Endodermal cell (in vitro differentiated cells): ENCODE measurements around the gene GMNN. TPM values are rescaled to one million over a fixed set of nuclear protein-coding genes. Genes with fewer than 3 reads are reported as not detected.

Experiments used
- DNase-seq: peaks from one replicate; pipeline ENCODE4 v3.0.0-alpha.2; 2017
- H3K27ac ChIP-seq: 2 replicates; pipeline ENCODE4 v1.5.1; 2013; ENCODE audit warnings: mild to moderate bottlenecking, low read depth, low read length, moderate library complexity
- H3K27me3 ChIP-seq: 2 replicates; pipeline ENCODE4 v1.6.1; 2013; ENCODE audit warnings: mild to moderate bottlenecking, low read length, moderate library complexity; ENCODE audit not compliant: insufficient read depth, control insufficient read depth, poor library complexity, severe bottlenecking
- H3K36me3 ChIP-seq: 2 replicates; pipeline ENCODE4 v1.7.0; 2013; ENCODE audit warnings: mild to moderate bottlenecking, low read length, moderate library complexity; ENCODE audit not compliant: control insufficient read depth, insufficient read depth
- H3K4me1 ChIP-seq: one replicate; pipeline ENCODE4 v1.7.0; 2013; ENCODE audit warnings: low read length; ENCODE audit not compliant: control insufficient read depth, insufficient read depth
- H3K4me3 ChIP-seq: 2 replicates; pipeline ENCODE4 v1.5.1; 2013; ENCODE audit warnings: mild to moderate bottlenecking, low read length, moderate library complexity
- H3K9ac ChIP-seq: 2 replicates; pipeline ENCODE4 v1.6.1; 2013; ENCODE audit warnings: mild to moderate bottlenecking, low read length, moderate library complexity; ENCODE audit not compliant: poor library complexity, severe bottlenecking; ENCODE audit errors: extremely low read depth
- H3K9me3 ChIP-seq: 2 replicates; pipeline ENCODE4 v1.6.1; 2013; ENCODE audit warnings: mild to moderate bottlenecking, low read length, moderate library complexity; ENCODE audit not compliant: control insufficient read depth
- H3K27ac Mint-ChIP-seq: 2 replicates; pipeline ENCODE4 v1.8.0; 2020; ENCODE audit warnings: mixed read lengths
- H3K27me3 Mint-ChIP-seq: 2 replicates; pipeline ENCODE4 v1.8.0; 2021; ENCODE audit warnings: mild to moderate bottlenecking, mixed read lengths; ENCODE audit not compliant: insufficient read depth
- H3K36me3 Mint-ChIP-seq: 2 replicates; pipeline ENCODE4 v1.8.0; 2020; ENCODE audit warnings: low read depth, mixed read lengths
- H3K4me1 Mint-ChIP-seq: 2 replicates; pipeline ENCODE4 v1.8.0; 2020; ENCODE audit warnings: mixed read lengths
- H3K4me3 Mint-ChIP-seq: 2 replicates; pipeline ENCODE4 v1.8.0; 2020; ENCODE audit warnings: mild to moderate bottlenecking, moderate library complexity, mixed read lengths
- H3K9me3 Mint-ChIP-seq: 2 replicates; pipeline ENCODE4 v1.8.0; 2020; ENCODE audit warnings: mild to moderate bottlenecking, mixed read lengths
- WGBS, 2 experiments: methylation state at CpG; one replicate each; pipeline versions ENCODE4 v1.1.5 to v1.1.7; 2013; ENCODE audit warnings: missing lambda C conversion rate in 2 of 2, mixed read lengths in 1 of 2; ENCODE audit not compliant: insufficient coverage in 1 of 2, insufficient read length in 1 of 2; 5-methylcytosine and 5-hydroxymethylcytosine counted together
- total RNA-seq, 2 donors: library from RNA; stranded (reverse); fragmentation: NEBNext Ultra II Directional in 1 of 2; extraction: Animal tissue kit (Norgen Biotek cat#: 25700) in 1 of 2; gene quantifications; 2 replicates in 1 of 2; 3 replicates in 1 of 2; pipeline ENCODE4 v1.2.1, GENCODE V29; 2021
- TF ChIP-seq, protein P1 (sequence below): fragments of 200-600 bp; sonication (generic); conservative IDR thresholded peaks from 2 replicates; pipeline ENCODE4 v1.5.0; 2021; ENCODE audit warnings: antibody characterized with exemption, mild to moderate bottlenecking

The GMNN gene
- total RNA-seq, 2 donors from 2014 or later, result 64.9 to 79.7 TPM

DNA sequence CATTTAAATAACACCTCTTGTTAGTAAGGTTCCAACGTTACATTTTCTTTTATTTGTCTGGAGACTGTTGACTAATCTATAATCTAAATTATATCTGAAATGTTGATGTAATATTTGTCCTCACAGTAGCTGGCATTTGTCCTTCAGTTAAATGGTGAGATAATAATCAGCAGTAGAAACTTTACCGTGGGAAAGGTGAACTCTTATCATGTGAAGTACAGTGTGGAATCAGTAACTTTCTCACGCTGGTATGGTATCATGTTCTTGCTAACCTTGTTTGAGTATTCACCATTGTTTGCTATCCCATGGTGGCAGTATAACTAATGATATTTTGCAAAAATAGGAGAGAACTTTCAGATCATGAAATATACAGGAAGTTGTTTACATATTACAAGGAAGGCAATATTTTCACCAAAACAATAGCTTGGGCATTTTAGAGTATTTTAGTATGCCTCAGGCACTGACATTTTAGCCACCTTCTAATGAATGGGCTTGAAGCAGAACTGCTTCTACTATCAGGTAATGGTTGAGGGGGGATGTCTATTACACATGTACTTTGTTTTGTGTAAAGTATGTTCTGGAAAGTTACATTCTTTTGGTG lies 4.8 kb downstream of the GMNN start:
- H3K27ac Mint-ChIP-seq, result no peak overlapping the region
- WGBS, 2 experiments, result 80 to 81% methylated on average over 2 to 3 of the region's 3 CpGs
- Histone ChIP-seq H3K36me3 (peaks cover 54% of the 10 kb centered on the region), H3K9me3 (no peaks in the 10 kb centered on the region), H3K4me1 (no peaks in the 10 kb centered on the region), H3K4me3 (no peak overlapping the region), H3K27me3 (no peaks in the 10 kb centered on the region), H3K27ac (no peak overlapping the region), H3K9ac (no peak overlapping the region)
- peaks cover 46% of the 10 kb centered on the region for H3K36me3 Mint-ChIP-seq
- H3K9me3 Mint-ChIP-seq, result no peaks in the 10 kb centered on the region
- TF ChIP-seq, protein P1, sequence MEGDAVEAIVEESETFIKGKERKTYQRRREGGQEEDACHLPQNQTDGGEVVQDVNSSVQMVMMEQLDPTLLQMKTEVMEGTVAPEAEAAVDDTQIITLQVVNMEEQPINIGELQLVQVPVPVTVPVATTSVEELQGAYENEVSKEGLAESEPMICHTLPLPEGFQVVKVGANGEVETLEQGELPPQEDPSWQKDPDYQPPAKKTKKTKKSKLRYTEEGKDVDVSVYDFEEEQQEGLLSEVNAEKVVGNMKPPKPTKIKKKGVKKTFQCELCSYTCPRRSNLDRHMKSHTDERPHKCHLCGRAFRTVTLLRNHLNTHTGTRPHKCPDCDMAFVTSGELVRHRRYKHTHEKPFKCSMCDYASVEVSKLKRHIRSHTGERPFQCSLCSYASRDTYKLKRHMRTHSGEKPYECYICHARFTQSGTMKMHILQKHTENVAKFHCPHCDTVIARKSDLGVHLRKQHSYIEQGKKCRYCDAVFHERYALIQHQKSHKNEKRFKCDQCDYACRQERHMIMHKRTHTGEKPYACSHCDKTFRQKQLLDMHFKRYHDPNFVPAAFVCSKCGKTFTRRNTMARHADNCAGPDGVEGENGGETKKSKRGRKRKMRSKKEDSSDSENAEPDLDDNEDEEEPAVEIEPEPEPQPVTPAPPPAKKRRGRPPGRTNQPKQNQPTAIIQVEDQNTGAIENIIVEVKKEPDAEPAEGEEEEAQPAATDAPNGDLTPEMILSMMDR, result no peak
- no peak overlapping the region for H3K4me3 Mint-ChIP-seq
- H3K27me3 Mint-ChIP-seq, result no peaks in the 10 kb centered on the region
- H3K4me1 Mint-ChIP-seq, result peaks cover 10% of the 10 kb centered on the region
- DNase-seq, result no peak

DNA sequence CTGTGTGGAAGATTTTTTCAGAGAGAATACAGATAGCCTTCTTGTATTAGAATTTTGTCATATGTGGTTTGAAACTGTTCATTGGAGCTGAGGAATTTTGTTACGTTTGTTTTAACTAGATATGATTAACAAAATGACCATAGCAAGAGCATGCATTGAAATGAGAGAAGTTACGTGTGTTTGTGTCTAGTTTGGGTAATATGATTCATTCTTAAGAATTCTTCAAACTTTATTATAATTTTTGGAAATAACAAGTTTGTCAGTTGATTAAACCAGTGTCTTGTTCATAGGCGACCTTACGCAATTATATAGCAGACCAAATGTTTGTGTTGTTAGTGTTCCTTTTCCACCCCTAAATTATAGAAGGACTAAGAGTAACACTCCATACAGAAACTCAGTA lies 5.5 kb downstream of the GMNN start:
- H3K27me3 ChIP-seq, result no peaks in the 10 kb centered on the region

DNA sequence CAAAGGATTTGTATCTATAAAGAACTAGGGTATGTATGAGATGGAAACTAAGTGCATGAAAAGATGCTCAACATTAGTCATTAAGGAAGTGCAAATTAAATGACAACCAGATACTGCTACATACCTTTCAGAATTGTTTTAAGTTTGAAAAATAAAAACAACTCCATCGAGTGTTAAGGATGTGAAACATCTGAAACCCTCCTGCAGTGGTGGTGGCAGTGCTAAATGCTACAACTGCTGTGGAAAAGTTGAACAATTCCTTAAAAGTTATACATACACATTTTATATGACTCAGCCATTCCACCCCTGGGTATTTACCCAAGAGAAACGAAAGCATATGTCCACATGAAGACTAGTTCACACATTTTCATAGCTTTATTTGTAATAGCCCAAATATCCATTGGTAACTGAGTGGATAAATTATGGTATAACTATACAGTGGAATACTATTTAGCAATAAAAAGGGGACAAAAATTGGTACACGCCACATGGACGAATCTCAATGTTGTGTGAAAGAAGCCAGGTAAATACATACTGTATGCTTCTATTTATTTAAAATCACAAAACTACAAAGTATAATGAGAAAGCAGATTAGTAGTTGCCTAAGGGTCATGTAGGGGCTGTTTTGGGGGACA lies 13.4 kb downstream of the GMNN start:
- Mint-ChIP-seq H3K4me1 (peaks cover 3% of the 10 kb centered on the region), H3K27ac (no peak overlapping the region), H3K9me3 (no peaks in the 10 kb centered on the region), H3K27me3 (no peaks in the 10 kb centered on the region), H3K4me3 (no peak overlapping the region), H3K36me3 (peaks cover 50% of the 10 kb centered on the region)
- WGBS, 2 experiments, result 98 to 100% methylated on average over 1 to 4 of the region's 4 CpGs
- TF ChIP-seq, protein P1, result no peak
- no peak overlapping the region for H3K4me3 ChIP-seq
- H3K27ac ChIP-seq, result no peak overlapping the region
- no peaks in the 10 kb centered on the region for H3K27me3 ChIP-seq
- H3K9ac ChIP-seq, result no peak overlapping the region
- DNase-seq, result no peak
- no peaks in the 10 kb centered on the region for H3K9me3 ChIP-seq
- H3K36me3 ChIP-seq, result peaks cover 53% of the 10 kb centered on the region
- no peaks in the 10 kb centered on the region for H3K4me1 ChIP-seq

More for the DNA sequence above, 5.5 kb downstream of the GMNN start:
- H3K27ac ChIP-seq, result no peak overlapping the region
- H3K4me1 ChIP-seq, result no peaks in the 10 kb centered on the region
- no peak for DNase-seq
- H3K4me3 ChIP-seq, result no peak overlapping the region
- Mint-ChIP-seq H3K27ac (no peak overlapping the region), H3K4me3 (no peak overlapping the region), H3K36me3 (peaks cover 51% of the 10 kb centered on the region), H3K27me3 (no peaks in the 10 kb centered on the region), H3K4me1 (peaks cover 10% of the 10 kb centered on the region), H3K9me3 (no peaks in the 10 kb centered on the region)
- 94% methylated on average over 4 of the region's 4 CpGs; no CpG with 5 or more reads in 1 of the 2 experiments for WGBS, 2 experiments
- no peak overlapping the region for H3K9ac ChIP-seq
- TF ChIP-seq, protein P1, result no peak
- peaks cover 61% of the 10 kb centered on the region for H3K36me3 ChIP-seq
- no peaks in the 10 kb centered on the region for H3K9me3 ChIP-seq
